GM20000 (cell line): ENCODE results near the gene MON2.

Experiments used
- DNase-seq: peaks from one replicate; pipeline ENCODE4 v3.0.0; 2012; ENCODE audit warnings: low spot score
- CTCF ChIP-seq: IDR thresholded peaks from 2 replicates; pipeline ENCODE4 v1.5.1; 2012; ENCODE audit warnings: mild to moderate bottlenecking, control low read depth; ENCODE audit errors: extremely low read depth, missing control alignments

MON2 gene

GRCh38 chr12:62613081-62613480 is 146.5 kb downstream of the MON2 start:
- TF ChIP-seq CTCF = no peak
- no peak for DNase-seq

- DNase-seq = no peak
Observed at GRCh38 chr12:62618319-62618718, 151.7 kb downstream of the MON2 start.

GRCh38 chr12:62618930-62619329 is 152.3 kb downstream of the MON2 start:
- DNase-seq = no peak

More at GRCh38 chr12:62618319-62618718, 151.7 kb downstream of the MON2 start:
- TF ChIP-seq CTCF = no peak

GRCh38 chr12:62621101-62621638 is 154.5 kb downstream of the MON2 start:
- TF ChIP-seq CTCF = no peak
- no peak for DNase-seq

More at GRCh38 chr12:62618930-62619329, 152.3 kb downstream of the MON2 start:
- no peak for TF ChIP-seq CTCF

GRCh38 chr12:62622177-62622576 is 155.6 kb downstream of the MON2 start:
- no peak for TF ChIP-seq CTCF
- DNase-seq = no peak

- DNase-seq = no peak
- no peak for TF ChIP-seq CTCF
Observed at GRCh38 chr12:62625228-62625627, 158.6 kb downstream of the MON2 start.

GRCh38 chr12:62627181-62627580 is 160.6 kb downstream of the MON2 start:
- DNase-seq = no peak
- TF ChIP-seq CTCF = no peak
